ENCODE data around the gene FOSL1. TPM values are rescaled to one million over a fixed set of nuclear protein-coding genes. Genes with fewer than 3 reads are reported as not detected.

FOSL1 gene
- total and polyA plus RNA-seq, 4 donors = 0.17 to 0.20 TPM; not detected in 2

GRCh38 chr11:65870307-65870658, 29.9 kb downstream of the FOSL1 start:
- no peak for DNase-seq (ENCODE audit: low spot score)
- Histone ChIP-seq H3K27ac (ENCODE audit: low read depth in 1 of 2, low read length in 2 of 2) (no peak overlapping the region), H3K4me1 (ENCODE audit: control insufficient read depth in 4 of 4, insufficient read depth in 4 of 4, low read length in 3 of 4) (peaks cover 0 to 20% (median 6%) of the 10 kb centered on the region in 4 donors), H3K36me3 (ENCODE audit: control insufficient read depth in 4 of 4, insufficient read depth in 3 of 4, low read depth in 1 of 4, low read length in 3 of 4) (peaks cover under 1 to 20% (median 3%) of the 10 kb centered on the region in 4 donors), H3K4me3 (ENCODE audit: low read depth in 1 of 3, low read length in 3 of 3) (no peak overlapping the region), H3K9ac (ENCODE audit: low read depth in 1 of 2, low read length in 2 of 2) (no peak overlapping the region), H3K27me3 (ENCODE audit: control insufficient read depth in 4 of 4, insufficient read depth in 4 of 4, low read length in 3 of 4) (no peaks in the 10 kb centered on the region), H3K9me3 (ENCODE audit: control insufficient read depth in 4 of 4, low read length in 3 of 4) (no peaks in the 10 kb centered on the region)
- TF ChIP-seq EGR1 (IDR thresholded peaks at IDR 0.05; ENCODE audit: low read depth in 2 of 2) (no peak), CTCF (IDR thresholded peaks at IDR 0.05; ENCODE audit: low read depth, low read length, missing input control) (no peak), MAX (IDR thresholded peaks at IDR 0.05) (no peak), RXRA (IDR thresholded peaks at IDR 0.05) (no peak), TAF1 (conservative IDR thresholded peaks at IDR 0.05) (no peak), RAD21 (IDR thresholded peaks at IDR 0.05) (no peak), YY1 (IDR thresholded peaks at IDR 0.05) (no peak), FOXA2 (IDR thresholded peaks at IDR 0.05) (no peak), SP1 (IDR thresholded peaks at IDR 0.05) (no peak), FOXA1 (IDR thresholded peaks at IDR 0.05) (no peak), NR2F2 (IDR thresholded peaks at IDR 0.05) (no peak), HNF4A (conservative IDR thresholded peaks at IDR 0.05) (no peak), ZBTB33 (IDR thresholded peaks at IDR 0.05) (no peak), REST (IDR thresholded peaks at IDR 0.05) (no peak), JUND (IDR thresholded peaks at IDR 0.05) (no peak), ATF3 (IDR thresholded peaks at IDR 0.05) (no peak), HNF4G (IDR thresholded peaks at IDR 0.05) (no peak), GABPA (IDR thresholded peaks at IDR 0.05 in 1 of 2, conservative IDR thresholded peaks at IDR 0.05 in 1 of 2) (no peak)
- WGBS = 79% methylated on average over 11 of the region's 11 CpGs

All from liver (tissue), 9 donors.